Measurements from ENCODE around the gene FCHSD2. TPM values are rescaled to one million over a fixed set of nuclear protein-coding genes. Genes with fewer than 3 reads are reported as not detected.

The FCHSD2 gene
- total and polyA plus RNA-seq, 2 of the 13 experiments (the other 11 are each of a cell fraction or from before 2014, with no cell fraction given) = 20.5 to 24.8 TPM

- TF ChIP-seq HNF1A (IDR thresholded peaks at IDR 0.05; ENCODE audit: low read depth) = no peak
- TF ChIP-seq HNF1A (CRISPR knock-in tag; IDR thresholded peaks at IDR 0.05; ENCODE audit: borderline replicate concordance) = no peak
- no peak for TF ChIP-seq MED13 (CRISPR knock-in tag; IDR thresholded peaks at IDR 0.05)
- TF ChIP-seq HES4 (CRISPR knock-in tag; IDR thresholded peaks at IDR 0.05; ENCODE audit: borderline replicate concordance) = no peak
Measured at GRCh38 chr11:73178681-73179080, 36.6 kb upstream of the FCHSD2 start (continued).

GRCh38 chr11:73177778-73178539, 35.8 kb upstream of the FCHSD2 start:
- in situ Hi-C loops (cut with HindIII; ENCODE audit: extremely low pct_ligation_motif_present, low pct_unique_long_range_greater_than_20kb) (loop anchor here (5.0 kb wide), 2 partner anchors 36 to 351 kb away; partner anchors contain the start of gene FCHSD2), intact Hi-C loops (cut with micrococcal nuclease; ENCODE audit: unreplicated experiment) (loop anchor here (1.0 to 10.0 kb wide), 6 partner anchors 20 to 451 kb away; no protein-coding TSS in a partner anchor)
- 16% methylated on average over 13 of the region's 15 CpGs for WGBS (ENCODE audit: low lambda C conversion rate)
- H3K9me3 ChIP-seq (ENCODE audit: low read length) = no peaks in the 10 kb centered on the region
- no peaks in the 10 kb centered on the region for H3K27me3 ChIP-seq (ENCODE audit: control insufficient read depth in 1 of 2, insufficient read depth in 2 of 2, low read length in 2 of 2)
- H3K27ac ChIP-seq (ENCODE audit: extremely low read length, insufficient read depth, low read length) = peak overlapping the region; percentile 99
- no TSS peak for BruUV-seq (replicated peaks)
- peak overlapping the region; percentile 32 for H2AFZ ChIP-seq (ENCODE audit: low read length)
- peak; percentile 73 for DNase-seq (ENCODE audit: low spot score)
- H3K4me2 ChIP-seq (ENCODE audit: low read depth, low read length) = peak overlapping the region; percentile 98
- no peaks in the 10 kb centered on the region for H3K36me3 ChIP-seq (replicated peaks in 1 of 2; ENCODE audit: control insufficient read depth in 1 of 2, insufficient read depth in 2 of 2, low read length in 2 of 2)
- CTCF ChIA-PET (ENCODE audit: low intra/inter-chr PET ratio, low total read pairs) = interaction anchor here (0.8 to 2.9 kb wide), 6 partner anchors 20 to 347 kb away, joined by 4 to 12 read pairs (median 6); partner anchors contain the start of gene FCHSD2
- H3K4me1 ChIP-seq (ENCODE audit: insufficient read depth, low read length) = peaks cover 71% of the 10 kb centered on the region
- no peak overlapping the region for H3K9ac ChIP-seq (ENCODE audit: insufficient read depth, low read depth, low read length)
- peak overlapping the region; percentile 24 to 64 (median 29); a peak in 5 of 6 replicates for H3K4me3 ChIP-seq (replicated peaks in 1 of 3; ENCODE audit: insufficient read depth in 1 of 3, low read depth in 2 of 3, low read length in 3 of 3)
- FAIRE-seq = peak; percentile 70
- H4K20me1 ChIP-seq (ENCODE audit: insufficient read depth, low read length) = no peaks in the 10 kb centered on the region
- POLR2A ChIA-PET = interaction anchor here (0.6 to 4.3 kb wide), 14 partner anchors 9 to 1336 kb away, joined by 3 to 133 read pairs (median 3); partner anchors contain the start of genes FCHSD2 and STARD10
- ATAC-seq = peak; percentile 72
- H3K79me2 ChIP-seq (ENCODE audit: insufficient read depth, low read length) = no peaks in the 10 kb centered on the region
- no peak for TF ChIP-seq HNF1A (IDR thresholded peaks at IDR 0.05; ENCODE audit: low read depth)
- TF ChIP-seq HNF1A (CRISPR knock-in tag; IDR thresholded peaks at IDR 0.05; ENCODE audit: borderline replicate concordance) = no peak
- no peak for TF ChIP-seq ARNT (IDR thresholded peaks at IDR 0.05)
- TF ChIP-seq, protein P1, sequence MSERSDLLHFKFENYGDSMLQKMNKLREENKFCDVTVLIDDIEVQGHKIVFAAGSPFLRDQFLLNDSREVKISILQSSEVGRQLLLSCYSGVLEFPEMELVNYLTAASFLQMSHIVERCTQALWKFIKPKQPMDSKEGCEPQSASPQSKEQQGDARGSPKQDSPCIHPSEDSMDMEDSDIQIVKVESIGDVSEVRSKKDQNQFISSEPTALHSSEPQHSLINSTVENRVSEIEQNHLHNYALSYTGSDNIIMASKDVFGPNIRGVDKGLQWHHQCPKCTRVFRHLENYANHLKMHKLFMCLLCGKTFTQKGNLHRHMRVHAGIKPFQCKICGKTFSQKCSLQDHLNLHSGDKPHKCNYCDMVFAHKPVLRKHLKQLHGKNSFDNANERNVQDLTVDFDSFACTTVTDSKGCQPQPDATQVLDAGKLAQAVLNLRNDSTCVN (CRISPR knock-in tag; IDR thresholded peaks at IDR 0.05; ENCODE audit: borderline replicate concordance) = no peak
- TF ChIP-seq ZNF333 (CRISPR knock-in tag; IDR thresholded peaks at IDR 0.05; ENCODE audit: borderline replicate concordance) = no peak
- TF ChIP-seq KLF9 (CRISPR knock-in tag; IDR thresholded peaks at IDR 0.05; ENCODE audit: low read depth) = no peak
- TF ChIP-seq THYN1 (CRISPR knock-in tag; IDR thresholded peaks at IDR 0.05; ENCODE audit: borderline replicate concordance, low read depth) = no peak
